ENCODE measurements around the gene ERH.

DNA sequence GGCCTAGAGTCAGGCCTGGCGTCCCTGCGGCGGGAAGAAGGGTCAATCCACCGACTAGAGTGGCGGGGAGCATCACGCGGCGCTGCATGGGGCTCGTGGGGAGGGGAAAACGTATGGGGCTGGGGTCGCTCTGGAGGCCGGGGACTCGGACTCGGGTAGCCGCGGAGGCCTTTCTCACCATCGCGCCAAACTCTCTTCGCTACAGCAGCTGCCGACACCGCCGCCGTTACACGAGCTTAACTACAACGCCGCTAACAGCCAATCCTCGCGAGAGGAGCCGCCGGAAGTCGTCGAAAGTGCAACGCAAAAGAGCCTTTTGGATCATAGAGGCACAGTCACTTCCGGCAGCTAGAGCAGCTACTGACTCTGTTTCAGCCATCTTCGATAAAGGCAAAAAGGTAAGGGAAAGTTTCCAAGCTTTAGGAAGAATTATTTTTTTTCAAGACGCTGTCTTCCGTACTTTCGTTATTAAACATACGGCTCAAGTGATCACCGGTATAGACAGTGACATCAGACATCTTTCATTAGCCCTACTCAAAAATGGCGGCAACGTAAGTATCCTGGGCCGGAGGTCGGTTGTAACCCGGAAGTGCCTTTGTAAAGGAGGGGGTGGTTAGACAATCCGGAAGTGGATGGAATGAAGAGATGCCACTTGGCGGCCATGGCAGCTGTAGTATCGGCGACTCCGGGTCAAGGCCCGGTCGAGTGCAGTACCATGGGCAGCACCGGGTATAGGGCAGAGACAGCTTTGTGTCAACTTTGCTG, at the start of gene ERH, which contains the start of gene SLC39A9:
- TF ChIP-seq, protein P1, sequence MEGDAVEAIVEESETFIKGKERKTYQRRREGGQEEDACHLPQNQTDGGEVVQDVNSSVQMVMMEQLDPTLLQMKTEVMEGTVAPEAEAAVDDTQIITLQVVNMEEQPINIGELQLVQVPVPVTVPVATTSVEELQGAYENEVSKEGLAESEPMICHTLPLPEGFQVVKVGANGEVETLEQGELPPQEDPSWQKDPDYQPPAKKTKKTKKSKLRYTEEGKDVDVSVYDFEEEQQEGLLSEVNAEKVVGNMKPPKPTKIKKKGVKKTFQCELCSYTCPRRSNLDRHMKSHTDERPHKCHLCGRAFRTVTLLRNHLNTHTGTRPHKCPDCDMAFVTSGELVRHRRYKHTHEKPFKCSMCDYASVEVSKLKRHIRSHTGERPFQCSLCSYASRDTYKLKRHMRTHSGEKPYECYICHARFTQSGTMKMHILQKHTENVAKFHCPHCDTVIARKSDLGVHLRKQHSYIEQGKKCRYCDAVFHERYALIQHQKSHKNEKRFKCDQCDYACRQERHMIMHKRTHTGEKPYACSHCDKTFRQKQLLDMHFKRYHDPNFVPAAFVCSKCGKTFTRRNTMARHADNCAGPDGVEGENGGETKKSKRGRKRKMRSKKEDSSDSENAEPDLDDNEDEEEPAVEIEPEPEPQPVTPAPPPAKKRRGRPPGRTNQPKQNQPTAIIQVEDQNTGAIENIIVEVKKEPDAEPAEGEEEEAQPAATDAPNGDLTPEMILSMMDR (conservative IDR thresholded peaks at IDR 0.05 in 1 of 2, IDR thresholded peaks at IDR 0.05 in 1 of 2; ENCODE audit: extremely low read depth in 1 of 2, insufficient read depth in 1 of 2, low read depth in 1 of 2, low read length in 2 of 2): no peak
- no peak for TF ChIP-seq EZH2 (IDR thresholded peaks at IDR 0.05; ENCODE audit: borderline replicate concordance, low read length)
